ENCODE data around the gene RAD9B. TPM values are rescaled to one million over a fixed set of nuclear protein-coding genes. Genes with fewer than 3 reads are reported as not detected.

Gene RAD9B
- total and polyA plus RNA-seq, 2 of the 13 experiments (the other 11 are each of a cell fraction or from before 2014, with no cell fraction given), result 0.05 to 0.38 TPM

DNA sequence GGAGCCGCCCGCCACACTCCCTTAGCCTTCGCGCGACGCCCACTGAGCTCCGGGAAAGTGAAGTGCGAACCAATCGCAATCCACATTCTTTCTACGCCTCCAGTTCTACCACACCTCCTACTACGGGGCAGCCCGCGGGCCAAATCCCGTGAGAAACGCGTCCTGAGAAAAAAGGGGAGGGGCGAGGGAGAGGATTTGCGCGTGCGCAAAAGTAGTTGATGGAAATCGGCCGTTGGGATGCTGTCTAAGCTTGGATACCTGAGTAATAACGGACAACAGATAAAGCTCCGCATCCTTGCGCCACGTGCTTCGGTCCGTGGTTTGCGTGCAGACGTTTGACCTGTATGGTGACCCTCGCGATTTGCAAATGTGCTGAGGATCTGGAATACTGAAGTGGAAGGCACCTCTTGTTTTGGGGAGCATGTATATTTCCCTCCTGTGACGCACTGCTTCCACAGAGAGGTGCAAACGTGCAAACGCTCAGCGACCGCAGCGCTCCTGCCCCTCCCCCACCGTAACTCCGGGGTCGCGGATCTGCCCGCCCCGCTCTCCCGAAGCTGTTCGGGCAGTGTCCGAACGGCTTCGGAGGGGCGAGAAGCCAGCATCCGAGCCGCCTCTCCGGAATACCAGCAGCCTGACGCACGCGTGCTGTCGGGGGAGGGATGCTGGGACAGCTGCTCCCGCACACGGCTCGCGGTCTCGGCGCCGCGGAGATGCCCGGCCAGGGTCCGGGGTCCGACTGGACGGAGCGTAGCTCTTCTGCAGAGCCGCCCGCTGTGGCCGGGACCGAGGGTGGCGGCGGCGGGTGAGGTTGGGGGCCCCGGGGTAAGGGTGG lies 33.7 kb upstream of the RAD9B start, which contains the start of the genes FAM216A and GPN3 (continued):
- TF ChIP-seq, protein P1, sequence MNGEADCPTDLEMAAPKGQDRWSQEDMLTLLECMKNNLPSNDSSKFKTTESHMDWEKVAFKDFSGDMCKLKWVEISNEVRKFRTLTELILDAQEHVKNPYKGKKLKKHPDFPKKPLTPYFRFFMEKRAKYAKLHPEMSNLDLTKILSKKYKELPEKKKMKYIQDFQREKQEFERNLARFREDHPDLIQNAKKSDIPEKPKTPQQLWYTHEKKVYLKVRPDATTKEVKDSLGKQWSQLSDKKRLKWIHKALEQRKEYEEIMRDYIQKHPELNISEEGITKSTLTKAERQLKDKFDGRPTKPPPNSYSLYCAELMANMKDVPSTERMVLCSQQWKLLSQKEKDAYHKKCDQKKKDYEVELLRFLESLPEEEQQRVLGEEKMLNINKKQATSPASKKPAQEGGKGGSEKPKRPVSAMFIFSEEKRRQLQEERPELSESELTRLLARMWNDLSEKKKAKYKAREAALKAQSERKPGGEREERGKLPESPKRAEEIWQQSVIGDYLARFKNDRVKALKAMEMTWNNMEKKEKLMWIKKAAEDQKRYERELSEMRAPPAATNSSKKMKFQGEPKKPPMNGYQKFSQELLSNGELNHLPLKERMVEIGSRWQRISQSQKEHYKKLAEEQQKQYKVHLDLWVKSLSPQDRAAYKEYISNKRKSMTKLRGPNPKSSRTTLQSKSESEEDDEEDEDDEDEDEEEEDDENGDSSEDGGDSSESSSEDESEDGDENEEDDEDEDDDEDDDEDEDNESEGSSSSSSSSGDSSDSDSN (CRISPR knock-in tag; IDR thresholded peaks at IDR 0.05), result no peak; the same call in 1 of the 2 replicates
- TF ChIP-seq ZNF446 (CRISPR knock-in tag; IDR thresholded peaks at IDR 0.05) (peak; percentile 58; the same call in 1 of the 2 replicates), GATA4 (IDR thresholded peaks at IDR 0.05; ENCODE audit: borderline replicate concordance, low read depth) (0 out of 2 replicates have a peak, but pooled peaks have one; percentile 62), ZNF136 (CRISPR knock-in tag; IDR thresholded peaks at IDR 0.05; ENCODE audit: low read depth) (0 out of 2 replicates have a peak, but pooled peaks have one; percentile 66), SMAD3 (CRISPR knock-in tag; IDR thresholded peaks at IDR 0.05) (no peak; the same call in 1 of the 2 replicates), SMYD3 (CRISPR knock-in tag; IDR thresholded peaks at IDR 0.05) (no peak), FOXA3 (CRISPR knock-in tag; IDR thresholded peaks at IDR 0.05) (peak; percentile 54; the same call in 1 of the 2 replicates), MXD3 (CRISPR knock-in tag; IDR thresholded peaks at IDR 0.05) (peak; percentile 53), ELK4 (CRISPR knock-in tag; IDR thresholded peaks at IDR 0.05; ENCODE audit: borderline replicate concordance) (no peak), SIN3A (IDR thresholded peaks at IDR 0.05; ENCODE audit: borderline replicate concordance, low read depth, low read length) (no peak), KMT2A (CRISPR knock-in tag; IDR thresholded peaks at IDR 0.05) (peak; percentile 77), THAP9 (CRISPR knock-in tag; IDR thresholded peaks at IDR 0.05; ENCODE audit: borderline replicate concordance) (peak; percentile 93; the same call in 1 of the 2 replicates), NAIF1 (CRISPR knock-in tag; IDR thresholded peaks at IDR 0.05; ENCODE audit: borderline replicate concordance) (peak; percentile 82), MYC (CRISPR knock-in tag; IDR thresholded peaks at IDR 0.05; ENCODE audit: borderline replicate concordance) (peak; percentile 97), PREB (CRISPR knock-in tag; IDR thresholded peaks at IDR 0.05) (no peak), HNF4G (IDR thresholded peaks at IDR 0.05; ENCODE audit: borderline replicate concordance, low read depth, low read length) (peak; percentile 64; the same call in 1 of the 2 replicates), HNF4G (CRISPR knock-in tag; IDR thresholded peaks at IDR 0.05; ENCODE audit: borderline replicate concordance, low read depth) (no peak), SOX13 (IDR thresholded peaks at IDR 0.05) (no peak), SOX13 (CRISPR knock-in tag; conservative IDR thresholded peaks at IDR 0.05 in 1 of 2, IDR thresholded peaks at IDR 0.05 in 1 of 2) (0 out of 4 replicates have a peak, but pooled peaks of 1 of the 2 experiments have one; percentile 14)

Data from HepG2 (cell line).